Neutrophil (primary cell): ENCODE measurements around the gene MAPRE3.
A peak's percentile ranks its signal among the peaks of the same experiment; 100 is the strongest.

Experiments
- H3K27ac ChIP-seq: fragments of 200-600 bp; sonication (generic); 2 replicates; pipeline ENCODE4 v1.5.1; 2016; ENCODE audit warnings: mild to moderate bottlenecking, moderate library complexity
- H3K27me3 ChIP-seq: fragments of 200-600 bp; sonication (generic); 2 replicates; pipeline ENCODE4 v1.6.0; 2016; ENCODE audit warnings: mild to moderate bottlenecking
- H3K36me3 ChIP-seq: fragments of 200-600 bp; sonication (generic); 2 replicates; pipeline ENCODE4 v1.5.1; 2017
- H3K4me1 ChIP-seq, 2 experiments: fragments of 200-600 bp in 1 of 2; sonication (generic) in 1 of 2; 1 replicate in 1 of 2; 2 replicates in 1 of 2; pipeline versions ENCODE4 v1.5.1 to v1.6.1; 2013 to 2016; ENCODE audit warnings: low read depth in 1 of 2, low read length in 1 of 2, mild to moderate bottlenecking in 1 of 2, moderate library complexity in 1 of 2; ENCODE audit not compliant: control insufficient read depth in 1 of 2, insufficient read depth in 1 of 2
- H3K4me3 ChIP-seq, 2 experiments: fragments of 200-600 bp in 1 of 2; sonication (generic) in 1 of 2; 1 replicate in 1 of 2; 2 replicates in 1 of 2; pipeline ENCODE4 v1.5.1; 2013 to 2016; ENCODE audit warnings: low read depth in 1 of 2, low read length in 1 of 2, mild to moderate bottlenecking in 1 of 2, moderate library complexity in 1 of 2
- H3K9me3 ChIP-seq: fragments of 200-600 bp; sonication (generic); 2 replicates; pipeline ENCODE4 v1.5.1; 2016
- TF ChIP-seq, protein P1 (sequence below): fragments of 200-600 bp; sonication (generic); IDR thresholded peaks from 2 replicates; pipeline ENCODE4 v1.5.1; 2016; ENCODE audit warnings: antibody characterized with exemption

MAPRE3 gene

DNA sequence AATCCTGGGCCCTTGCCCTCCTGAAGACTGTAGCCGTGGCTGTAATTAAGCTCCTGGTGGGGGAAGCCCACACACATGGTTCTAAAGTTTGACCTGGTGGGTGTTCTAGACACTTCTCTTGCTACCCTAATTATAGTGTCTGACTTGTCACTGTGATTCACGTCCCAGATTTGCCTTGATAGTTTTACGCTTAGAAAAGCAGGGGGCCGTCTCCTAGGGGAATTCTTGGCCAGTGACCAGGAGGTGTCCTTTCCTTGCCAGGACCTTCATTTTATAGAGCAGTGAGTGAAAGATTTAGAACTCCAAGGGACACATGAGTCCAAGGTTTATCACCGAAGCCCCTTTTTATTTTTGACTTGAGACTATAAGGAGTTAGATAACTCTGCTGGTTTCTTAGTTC, 71.3 kb downstream of the MAPRE3 start:
- H3K36me3 ChIP-seq, result peaks cover 66% of the 10 kb centered on the region
- no peaks in the 10 kb centered on the region for H3K4me1 ChIP-seq
- H3K27me3 ChIP-seq, result no peaks in the 10 kb centered on the region
- H3K9me3 ChIP-seq, result no peaks in the 10 kb centered on the region
- no peak overlapping the region for H3K4me3 ChIP-seq
- no peak overlapping the region for H3K27ac ChIP-seq
- TF ChIP-seq, protein P1, sequence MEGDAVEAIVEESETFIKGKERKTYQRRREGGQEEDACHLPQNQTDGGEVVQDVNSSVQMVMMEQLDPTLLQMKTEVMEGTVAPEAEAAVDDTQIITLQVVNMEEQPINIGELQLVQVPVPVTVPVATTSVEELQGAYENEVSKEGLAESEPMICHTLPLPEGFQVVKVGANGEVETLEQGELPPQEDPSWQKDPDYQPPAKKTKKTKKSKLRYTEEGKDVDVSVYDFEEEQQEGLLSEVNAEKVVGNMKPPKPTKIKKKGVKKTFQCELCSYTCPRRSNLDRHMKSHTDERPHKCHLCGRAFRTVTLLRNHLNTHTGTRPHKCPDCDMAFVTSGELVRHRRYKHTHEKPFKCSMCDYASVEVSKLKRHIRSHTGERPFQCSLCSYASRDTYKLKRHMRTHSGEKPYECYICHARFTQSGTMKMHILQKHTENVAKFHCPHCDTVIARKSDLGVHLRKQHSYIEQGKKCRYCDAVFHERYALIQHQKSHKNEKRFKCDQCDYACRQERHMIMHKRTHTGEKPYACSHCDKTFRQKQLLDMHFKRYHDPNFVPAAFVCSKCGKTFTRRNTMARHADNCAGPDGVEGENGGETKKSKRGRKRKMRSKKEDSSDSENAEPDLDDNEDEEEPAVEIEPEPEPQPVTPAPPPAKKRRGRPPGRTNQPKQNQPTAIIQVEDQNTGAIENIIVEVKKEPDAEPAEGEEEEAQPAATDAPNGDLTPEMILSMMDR, result no peak

DNA sequence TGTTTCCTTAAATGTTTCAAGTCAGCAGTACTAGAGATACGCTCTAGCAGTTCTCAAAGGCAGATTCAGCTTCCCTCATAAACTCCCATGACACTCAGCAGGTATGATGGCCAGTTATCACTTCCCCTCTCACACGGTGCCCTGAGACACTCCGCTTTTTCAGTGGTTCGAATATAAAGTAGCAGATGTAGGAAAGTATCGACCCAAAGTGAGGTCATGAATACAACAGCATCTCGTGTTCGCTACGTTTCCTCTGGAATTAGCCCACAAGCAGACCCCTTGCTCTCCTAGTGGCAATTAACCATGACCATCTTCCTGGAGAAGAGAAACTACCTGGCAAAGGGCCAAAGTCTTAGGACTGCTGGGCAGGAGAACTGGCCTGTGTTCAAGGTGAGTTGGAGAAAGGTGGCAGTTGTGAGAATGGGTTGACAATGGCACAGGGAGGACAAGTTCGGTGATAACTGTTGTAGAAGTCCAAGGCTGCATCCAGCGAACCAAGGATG, 71.8 kb downstream of the MAPRE3 start:
- no peak overlapping the region for H3K27ac ChIP-seq
- no peak overlapping the region for H3K4me3 ChIP-seq
- TF ChIP-seq, protein P1, result no peak
- H3K9me3 ChIP-seq, result no peaks in the 10 kb centered on the region
- no peaks in the 10 kb centered on the region for H3K27me3 ChIP-seq
- no peaks in the 10 kb centered on the region for H3K4me1 ChIP-seq
- H3K36me3 ChIP-seq, result peaks cover 61% of the 10 kb centered on the region

DNA sequence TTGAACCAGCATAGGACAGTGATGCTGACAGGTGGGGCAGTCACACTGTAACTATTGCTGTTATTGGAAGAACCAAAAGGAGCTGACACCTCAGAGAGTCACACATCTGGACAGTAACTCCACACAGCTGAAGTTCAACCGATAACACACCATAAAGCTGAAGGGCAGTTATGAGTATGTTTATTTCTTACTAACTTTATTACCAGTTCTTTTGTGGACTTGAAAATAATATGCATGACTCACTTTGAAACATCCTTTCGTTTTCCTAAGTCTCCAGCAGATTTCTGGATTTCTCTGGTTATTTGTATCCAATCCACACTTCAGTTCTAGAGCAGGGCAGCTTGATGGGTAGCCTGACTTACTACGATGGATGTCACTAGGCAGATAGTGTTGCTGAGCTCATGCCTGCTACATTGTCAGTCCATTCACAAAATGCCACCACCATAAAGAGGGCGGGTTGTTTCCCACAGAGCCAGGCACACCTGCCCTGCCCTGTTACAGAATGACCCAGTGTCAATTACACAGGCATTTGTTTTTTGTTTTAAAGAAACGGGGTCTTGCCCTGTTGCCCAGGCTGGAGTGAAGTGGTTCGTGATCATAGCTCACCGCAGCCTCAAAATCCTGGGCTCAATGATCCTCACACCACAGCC, 72.7 kb downstream of the MAPRE3 start:
- Histone ChIP-seq H3K36me3 (peaks cover 52% of the 10 kb centered on the region), H3K27me3 (no peaks in the 10 kb centered on the region), H3K9me3 (no peaks in the 10 kb centered on the region), H3K4me1 (no peaks in the 10 kb centered on the region), H3K4me3 (no peak overlapping the region), H3K27ac (no peak overlapping the region)
- TF ChIP-seq, protein P1, result no peak

DNA sequence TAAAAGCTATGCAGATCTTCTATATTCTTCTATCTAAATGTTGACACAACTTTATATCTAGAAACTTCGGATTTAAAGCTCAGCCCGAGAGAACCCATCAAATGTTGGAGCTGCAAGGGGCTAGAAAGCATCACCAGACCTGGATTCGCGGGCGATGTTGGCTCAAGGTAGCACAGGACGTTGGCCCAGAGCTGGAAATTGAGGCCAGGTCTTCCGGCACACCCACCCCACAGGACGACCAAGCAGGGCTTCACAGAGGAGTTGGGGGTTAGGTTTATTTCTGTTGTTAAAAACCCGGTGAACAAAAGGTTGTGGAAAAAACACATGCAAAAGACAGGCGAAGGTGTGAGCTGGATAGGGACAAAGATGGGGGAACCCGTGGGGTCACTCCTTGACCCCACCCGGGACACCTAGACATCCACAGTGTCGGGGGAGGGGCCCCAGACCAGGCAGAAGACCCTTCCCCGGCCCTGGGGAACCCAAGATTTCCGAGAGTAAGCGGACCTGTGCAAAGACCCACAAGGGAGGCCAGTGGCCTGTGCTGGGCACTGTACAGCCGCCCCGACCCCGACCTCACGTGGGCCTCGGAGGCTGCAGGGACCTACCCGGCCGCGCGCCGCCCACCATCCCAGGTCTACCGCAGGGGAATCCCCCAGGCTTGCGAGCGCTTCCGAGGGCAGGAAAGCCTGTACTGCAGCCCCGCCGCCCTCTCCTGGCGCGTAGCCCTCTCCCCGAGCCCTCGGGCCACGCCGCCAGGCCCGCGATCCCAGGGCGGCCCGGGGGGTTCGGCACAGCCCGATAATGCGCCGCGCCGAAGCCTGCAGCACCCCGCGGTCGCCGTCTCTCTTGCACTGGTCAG, 79.2 kb downstream of the MAPRE3 start:
- TF ChIP-seq, protein P1, result no peak
- peaks cover 21 to 26% of the 10 kb centered on the region in 2 experiments for H3K4me1 ChIP-seq
- H3K4me3 ChIP-seq, result peak overlapping the region; percentile 79 to 92
- peaks cover 7% of the 10 kb centered on the region for H3K27me3 ChIP-seq
- no peaks in the 10 kb centered on the region for H3K9me3 ChIP-seq
- H3K27ac ChIP-seq, result no peak overlapping the region
- H3K36me3 ChIP-seq, result peaks cover 8% of the 10 kb centered on the region

DNA sequence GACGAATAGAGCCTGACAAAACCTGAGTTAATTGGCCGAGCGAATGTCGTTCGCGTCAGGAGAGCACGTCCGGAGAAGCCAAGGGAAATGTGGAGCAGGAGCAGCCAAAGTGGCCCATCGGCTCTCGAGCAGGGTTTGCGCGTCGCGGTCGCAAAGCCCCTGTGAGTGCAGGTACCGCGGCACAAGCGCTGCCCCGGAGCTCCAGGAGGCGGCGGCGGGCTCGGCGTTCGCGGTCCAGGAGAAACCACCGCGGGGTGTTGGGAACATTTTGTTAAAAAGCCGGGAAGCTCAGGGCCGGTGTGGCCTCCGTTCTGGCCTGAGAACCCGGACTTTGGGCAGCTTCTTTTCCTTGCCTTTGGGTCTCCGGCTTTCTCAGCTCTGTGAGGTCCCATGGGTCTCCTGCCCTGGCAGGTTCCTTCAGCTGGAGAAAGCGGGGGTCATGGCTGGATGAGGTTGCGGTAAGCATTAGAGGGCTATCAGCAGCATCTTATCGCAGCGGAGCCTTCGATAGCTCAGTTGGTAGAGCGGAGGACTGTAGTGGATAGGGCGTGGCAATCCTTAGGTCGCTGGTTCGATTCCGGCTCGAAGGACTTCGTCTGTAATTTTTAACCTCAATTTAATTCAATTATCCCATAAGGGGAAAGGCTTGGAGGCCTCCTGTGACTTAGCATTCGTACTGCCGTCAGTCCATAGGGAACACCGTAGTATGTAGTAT, 80.0 kb downstream of the MAPRE3 start:
- peak overlapping the region; percentile 79 to 92 for H3K4me3 ChIP-seq
- H3K4me1 ChIP-seq, result peaks cover 21 to 26% of the 10 kb centered on the region in 2 experiments
- TF ChIP-seq, protein P1, result peak; percentile 30

More for the DNA sequence above, 80.0 kb downstream of the MAPRE3 start:
- H3K27me3 ChIP-seq, result peaks cover 7% of the 10 kb centered on the region
- H3K36me3 ChIP-seq, result peaks cover 16% of the 10 kb centered on the region
- H3K9me3 ChIP-seq, result no peaks in the 10 kb centered on the region
- H3K27ac ChIP-seq, result no peak overlapping the region
